ENCODE measurements around the gene LRRC34.

LRRC34 gene

GRCh38 chr3:169812332-169813235 lies at the start of gene LRRC34, which contains the start of gene LRRIQ4:
Gene LRRC34 (minus strand): TSS chr3:169812904. CDS start chr3:169812548, 356 bp downstream.
Gene LRRIQ4 (plus strand): TSS chr3:169812870. CDS start chr3:169821922, 9,052 bp downstream.
- peak; percentile 62 for DNase-seq (ENCODE audit: low read depth)
- TF ChIP-seq CTCF (IDR thresholded peaks at IDR 0.05; ENCODE audit: insufficient read depth, low read depth, low read length, missing control alignments), result no peak
- H3K4me3 ChIP-seq (ENCODE audit: low read length), result peak within 1 kb of the TSS; percentile 46

GRCh38 chr3:169861871-169862270 lies 49.2 kb upstream of the LRRC34 start:
- no peak overlapping the region for H3K4me3 ChIP-seq (ENCODE audit: low read length)
- TF ChIP-seq CTCF (IDR thresholded peaks at IDR 0.05; ENCODE audit: insufficient read depth, low read depth, low read length, missing control alignments), result no peak
- DNase-seq (ENCODE audit: low read depth), result peak; percentile 32

- no peak for DNase-seq (ENCODE audit: low read depth)
- no peak overlapping the region for H3K4me3 ChIP-seq (ENCODE audit: low read length)
- no peak for TF ChIP-seq CTCF (IDR thresholded peaks at IDR 0.05; ENCODE audit: insufficient read depth, low read depth, low read length, missing control alignments)
Measured at GRCh38 chr3:169857811-169858210, 45.1 kb upstream of the LRRC34 start.

- DNase-seq (ENCODE audit: low read depth), result no peak
- no peak for TF ChIP-seq CTCF (IDR thresholded peaks at IDR 0.05; ENCODE audit: insufficient read depth, low read depth, low read length, missing control alignments)
- no peak overlapping the region for H3K4me3 ChIP-seq (ENCODE audit: low read length)
Measured at GRCh38 chr3:169855514-169855913, 42.8 kb upstream of the LRRC34 start.

GRCh38 chr3:169850618-169851017 lies 37.9 kb upstream of the LRRC34 start:
- no peak for TF ChIP-seq CTCF (IDR thresholded peaks at IDR 0.05; ENCODE audit: insufficient read depth, low read depth, low read length, missing control alignments)

GRCh38 chr3:169848741-169849140 lies 36.0 kb upstream of the LRRC34 start:
- TF ChIP-seq CTCF (IDR thresholded peaks at IDR 0.05; ENCODE audit: insufficient read depth, low read depth, low read length, missing control alignments), result no peak
- no peak overlapping the region for H3K4me3 ChIP-seq (ENCODE audit: low read length)
- no peak for DNase-seq (ENCODE audit: low read depth)

More at GRCh38 chr3:169850618-169851017, 37.9 kb upstream of the LRRC34 start:
- no peak overlapping the region for H3K4me3 ChIP-seq (ENCODE audit: low read length)
- DNase-seq (ENCODE audit: low read depth), result no peak

All from epithelial cell of esophagus (primary cell).